ENCODE data around the gene TET2. TPM values are rescaled to one million over a fixed set of nuclear protein-coding genes. Genes with fewer than 3 reads are reported as not detected.

Gene TET2
- total RNA-seq, 2 donors from 2014 or later, result 12.0 to 15.5 TPM

GRCh38 chr4:105193536-105193935 is 46.9 kb downstream of the TET2 start:
- Mint-ChIP-seq H3K36me3 (ENCODE audit: low read depth) (no peaks in the 10 kb centered on the region), H3K27me3 (ENCODE audit: insufficient read depth) (no peaks in the 10 kb centered on the region), H3K4me1 (peaks cover 10% of the 10 kb centered on the region), H3K9me3 (no peaks in the 10 kb centered on the region), H3K27ac (no peak overlapping the region), H3K4me3 (no peak overlapping the region)
- WGBS, 2 experiments (ENCODE audit: insufficient coverage in 1 of 2, insufficient read length in 1 of 2), result 90 to 95% methylated on average over 2 of the region's 3 CpGs
- Histone ChIP-seq H3K9ac (ENCODE audit: extremely low read depth, low read length, poor library complexity, severe bottlenecking) (no peak overlapping the region), H3K9me3 (ENCODE audit: control insufficient read depth, low read length) (no peaks in the 10 kb centered on the region), H3K27me3 (ENCODE audit: control insufficient read depth, insufficient read depth, low read length, poor library complexity, severe bottlenecking) (no peaks in the 10 kb centered on the region), H3K4me1 (ENCODE audit: control insufficient read depth, insufficient read depth, low read length) (peaks cover 4% of the 10 kb centered on the region), H3K4me3 (ENCODE audit: low read length) (no peak overlapping the region), H3K36me3 (ENCODE audit: control insufficient read depth, insufficient read depth, low read length) (no peaks in the 10 kb centered on the region), H3K27ac (ENCODE audit: low read depth, low read length) (no peak overlapping the region)
- DNase-seq, result no peak
- TF ChIP-seq CTCF (conservative IDR thresholded peaks at IDR 0.05), result no peak

- DNase-seq, result no peak
- Histone ChIP-seq H3K4me1 (ENCODE audit: control insufficient read depth, insufficient read depth, low read length) (peaks cover 4% of the 10 kb centered on the region), H3K9ac (ENCODE audit: extremely low read depth, low read length, poor library complexity, severe bottlenecking) (no peak overlapping the region), H3K27ac (ENCODE audit: low read depth, low read length) (no peak overlapping the region), H3K27me3 (ENCODE audit: control insufficient read depth, insufficient read depth, low read length, poor library complexity, severe bottlenecking) (no peaks in the 10 kb centered on the region), H3K9me3 (ENCODE audit: control insufficient read depth, low read length) (no peaks in the 10 kb centered on the region), H3K4me3 (ENCODE audit: low read length) (no peak overlapping the region), H3K36me3 (ENCODE audit: control insufficient read depth, insufficient read depth, low read length) (no peaks in the 10 kb centered on the region)
- no peaks in the 10 kb centered on the region for H3K36me3 Mint-ChIP-seq (ENCODE audit: low read depth)
- H3K4me1 Mint-ChIP-seq, result peaks cover 10% of the 10 kb centered on the region
- H3K9me3 Mint-ChIP-seq, result no peaks in the 10 kb centered on the region
- no peak overlapping the region for H3K4me3 Mint-ChIP-seq
- no peaks in the 10 kb centered on the region for H3K27me3 Mint-ChIP-seq (ENCODE audit: insufficient read depth)
- H3K27ac Mint-ChIP-seq, result no peak overlapping the region
- no peak for TF ChIP-seq CTCF (conservative IDR thresholded peaks at IDR 0.05)
Measured at GRCh38 chr4:105194328-105195231, 47.9 kb downstream of the TET2 start.

- Mint-ChIP-seq H3K27me3 (ENCODE audit: insufficient read depth) (no peaks in the 10 kb centered on the region), H3K9me3 (no peaks in the 10 kb centered on the region), H3K27ac (no peak overlapping the region), H3K4me1 (peaks cover 6% of the 10 kb centered on the region), H3K36me3 (ENCODE audit: low read depth) (no peaks in the 10 kb centered on the region), H3K4me3 (no peak overlapping the region)
- H3K36me3 ChIP-seq (ENCODE audit: control insufficient read depth, insufficient read depth, low read length), result no peaks in the 10 kb centered on the region
- H3K9me3 ChIP-seq (ENCODE audit: control insufficient read depth, low read length), result no peaks in the 10 kb centered on the region
- peak; percentile 68 for TF ChIP-seq CTCF (conservative IDR thresholded peaks at IDR 0.05)
- H3K4me3 ChIP-seq (ENCODE audit: low read length), result no peak overlapping the region
- H3K4me1 ChIP-seq (ENCODE audit: control insufficient read depth, insufficient read depth, low read length), result peaks cover 4% of the 10 kb centered on the region
- no peak overlapping the region for H3K27ac ChIP-seq (ENCODE audit: low read depth, low read length)
- DNase-seq, result no peak
- H3K9ac ChIP-seq (ENCODE audit: extremely low read depth, low read length, poor library complexity, severe bottlenecking), result no peak overlapping the region
- 92 to 95% methylated on average over 3 to 4 of the region's 5 CpGs for whole genome bisulfite sequencing, 2 experiments (ENCODE audit: insufficient coverage in 1 of 2, insufficient read length in 1 of 2)
- H3K27me3 ChIP-seq (ENCODE audit: control insufficient read depth, insufficient read depth, low read length, poor library complexity, severe bottlenecking), result no peaks in the 10 kb centered on the region
Measured at GRCh38 chr4:105196523-105197145, 50.0 kb downstream of the TET2 start.

Data from endodermal cell (in vitro differentiated cells).